ENCODE measurements around the gene COMMD10. TPM values are rescaled to one million over a fixed set of nuclear protein-coding genes. Genes with fewer than 3 reads are reported as not detected.
"Not testable (repeated sequence)": the region's sequence is repeated elsewhere in the genome, so short reads cannot be mapped to it uniquely, and the experiment has no call there.

The COMMD10 gene
- total RNA-seq, 1 donor from 2014 or later = 31.6 TPM

- Mint-ChIP-seq H3K27ac (no peak overlapping the region), H3K9me3 (ENCODE audit: low read depth) (no peaks in the 10 kb centered on the region), H3K27me3 (peaks cover 3% of the 10 kb centered on the region), H3K36me3 (ENCODE audit: insufficient read depth) (no peaks in the 10 kb centered on the region), H3K4me3 (ENCODE audit: low read depth) (no peak overlapping the region), H3K4me1 (ENCODE audit: low read depth) (no peaks in the 10 kb centered on the region)
- no peak for DNase-seq (ENCODE audit: low spot score, unreplicated experiment)
- no peak for TF ChIP-seq CTCF (IDR thresholded peaks at IDR 0.05; ENCODE audit: unreplicated experiment)
These were observed 8.3 kb upstream of the COMMD10 start for GRCh38 chr5:116076496-116076895.

DNA sequence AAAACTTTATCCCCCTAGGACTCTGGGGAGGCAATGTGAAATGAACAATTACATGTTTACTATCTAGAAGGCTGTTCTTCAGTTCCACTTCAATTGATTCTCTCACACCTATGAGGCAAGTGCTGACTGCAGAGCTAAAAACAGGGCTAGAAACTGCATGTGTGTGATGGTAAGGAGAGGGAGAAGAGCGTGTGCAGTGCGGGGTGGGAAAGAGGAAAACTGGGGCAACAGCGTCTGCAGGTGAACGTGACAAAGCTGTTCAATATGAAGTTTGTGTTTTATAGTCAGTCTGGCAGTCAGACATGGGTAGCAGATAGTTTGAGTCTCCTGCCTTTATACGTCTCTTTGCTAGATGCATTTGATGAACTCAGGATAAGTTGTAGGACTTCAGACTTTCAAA is 6.6 kb upstream of the COMMD10 start:
- Mint-ChIP-seq H3K36me3 (ENCODE audit: insufficient read depth) (no peaks in the 10 kb centered on the region), H3K27me3 (peaks cover 3% of the 10 kb centered on the region), H3K27ac (no peak overlapping the region), H3K9me3 (ENCODE audit: low read depth) (no peaks in the 10 kb centered on the region), H3K4me3 (ENCODE audit: low read depth) (no peak overlapping the region), H3K4me1 (ENCODE audit: low read depth) (no peaks in the 10 kb centered on the region)
- DNase-seq (ENCODE audit: low spot score, unreplicated experiment) = no peak
- TF ChIP-seq CTCF (IDR thresholded peaks at IDR 0.05; ENCODE audit: unreplicated experiment) = no peak

- no peak for TF ChIP-seq CTCF (IDR thresholded peaks at IDR 0.05; ENCODE audit: unreplicated experiment)
- H3K27ac Mint-ChIP-seq = peak overlapping the region; percentile 89
- no peaks in the 10 kb centered on the region for H3K27me3 Mint-ChIP-seq
- no peak for DNase-seq (ENCODE audit: low spot score, unreplicated experiment)
- H3K4me1 Mint-ChIP-seq (ENCODE audit: low read depth) = peaks cover 12% of the 10 kb centered on the region
- no peaks in the 10 kb centered on the region for H3K9me3 Mint-ChIP-seq (ENCODE audit: low read depth)
- H3K36me3 Mint-ChIP-seq (ENCODE audit: insufficient read depth) = peaks cover 2% of the 10 kb centered on the region
- H3K4me3 Mint-ChIP-seq (ENCODE audit: low read depth) = peak overlapping the region; percentile 93
These were observed 536 bp upstream of the COMMD10 start for GRCh38 chr5:116084287-116084691.

GRCh38 chr5:116086309-116086708 is 1.5 kb downstream of the COMMD10 start:
- not testable (repeated sequence) for H3K9me3 Mint-ChIP-seq (ENCODE audit: low read depth); DNase-seq (ENCODE audit: low spot score, unreplicated experiment); H3K27me3 Mint-ChIP-seq; H3K27ac Mint-ChIP-seq; H3K36me3 Mint-ChIP-seq (ENCODE audit: insufficient read depth)
- peaks cover 15% of the 10 kb centered on the region for H3K4me1 Mint-ChIP-seq (ENCODE audit: low read depth)
- H3K4me3 Mint-ChIP-seq (ENCODE audit: low read depth) = peak overlapping the region; percentile 53

DNA sequence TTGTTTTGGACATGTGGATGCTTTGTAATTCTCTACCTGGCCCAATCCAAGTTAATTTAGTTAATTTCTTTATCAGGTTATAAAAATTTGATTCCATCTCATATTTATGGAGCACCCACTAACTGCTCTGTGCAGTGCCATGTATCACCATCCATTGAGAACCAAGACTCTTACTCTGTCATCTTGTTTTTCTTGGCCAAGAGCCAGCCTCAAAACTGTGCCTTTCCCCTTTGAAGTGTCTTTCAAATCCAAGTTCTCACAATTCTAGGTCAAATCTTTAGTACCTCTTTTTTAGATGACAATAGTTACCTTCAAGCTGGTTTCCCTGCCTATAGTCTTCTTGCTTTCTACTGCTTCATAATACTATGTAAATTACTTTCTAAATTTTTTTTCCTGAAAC is 3.2 kb downstream of the COMMD10 start:
- DNase-seq (ENCODE audit: low spot score, unreplicated experiment) = no peak
- no peak overlapping the region for H3K27ac Mint-ChIP-seq
- no peaks in the 10 kb centered on the region for H3K9me3 Mint-ChIP-seq (ENCODE audit: low read depth)
- TF ChIP-seq CTCF (IDR thresholded peaks at IDR 0.05; ENCODE audit: unreplicated experiment) = no peak
- peaks cover 6% of the 10 kb centered on the region for H3K36me3 Mint-ChIP-seq (ENCODE audit: insufficient read depth)
- H3K4me3 Mint-ChIP-seq (ENCODE audit: low read depth) = no peak overlapping the region
- H3K4me1 Mint-ChIP-seq (ENCODE audit: low read depth) = peaks cover 15% of the 10 kb centered on the region
- no peaks in the 10 kb centered on the region for H3K27me3 Mint-ChIP-seq

- Mint-ChIP-seq H3K27ac (no peak overlapping the region), H3K4me1 (ENCODE audit: low read depth) (peaks cover 6% of the 10 kb centered on the region), H3K36me3 (ENCODE audit: insufficient read depth) (peaks cover 17% of the 10 kb centered on the region), H3K4me3 (ENCODE audit: low read depth) (no peak overlapping the region), H3K9me3 (ENCODE audit: low read depth) (no peaks in the 10 kb centered on the region), H3K27me3 (no peaks in the 10 kb centered on the region)
- DNase-seq (ENCODE audit: low spot score, unreplicated experiment) = no peak
- TF ChIP-seq CTCF (IDR thresholded peaks at IDR 0.05; ENCODE audit: unreplicated experiment) = no peak
These were observed 5.5 kb downstream of the COMMD10 start for GRCh38 chr5:116090302-116090701.
